ENCODE results near the gene JAK1.

DNA sequence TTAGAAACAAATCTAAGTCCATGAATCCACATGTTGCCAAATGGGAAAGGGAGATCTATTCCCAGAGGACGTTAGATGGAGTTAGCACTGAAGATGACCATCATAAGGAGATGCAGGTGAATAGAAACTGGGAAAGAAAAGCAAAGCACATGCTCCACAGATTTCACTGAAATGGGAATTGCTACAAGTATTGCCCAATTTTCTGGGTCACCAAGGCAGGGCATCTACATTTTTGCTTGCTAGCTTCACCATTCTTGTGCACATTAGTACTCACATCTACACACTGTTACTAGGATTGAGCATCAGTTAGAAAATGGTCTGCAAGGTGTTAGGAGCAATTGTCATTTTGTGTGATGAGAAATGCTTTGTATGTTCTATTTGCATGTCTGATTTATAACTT, 99.1 kb downstream of the JAK1 start:
- TF ChIP-seq, protein P1, sequence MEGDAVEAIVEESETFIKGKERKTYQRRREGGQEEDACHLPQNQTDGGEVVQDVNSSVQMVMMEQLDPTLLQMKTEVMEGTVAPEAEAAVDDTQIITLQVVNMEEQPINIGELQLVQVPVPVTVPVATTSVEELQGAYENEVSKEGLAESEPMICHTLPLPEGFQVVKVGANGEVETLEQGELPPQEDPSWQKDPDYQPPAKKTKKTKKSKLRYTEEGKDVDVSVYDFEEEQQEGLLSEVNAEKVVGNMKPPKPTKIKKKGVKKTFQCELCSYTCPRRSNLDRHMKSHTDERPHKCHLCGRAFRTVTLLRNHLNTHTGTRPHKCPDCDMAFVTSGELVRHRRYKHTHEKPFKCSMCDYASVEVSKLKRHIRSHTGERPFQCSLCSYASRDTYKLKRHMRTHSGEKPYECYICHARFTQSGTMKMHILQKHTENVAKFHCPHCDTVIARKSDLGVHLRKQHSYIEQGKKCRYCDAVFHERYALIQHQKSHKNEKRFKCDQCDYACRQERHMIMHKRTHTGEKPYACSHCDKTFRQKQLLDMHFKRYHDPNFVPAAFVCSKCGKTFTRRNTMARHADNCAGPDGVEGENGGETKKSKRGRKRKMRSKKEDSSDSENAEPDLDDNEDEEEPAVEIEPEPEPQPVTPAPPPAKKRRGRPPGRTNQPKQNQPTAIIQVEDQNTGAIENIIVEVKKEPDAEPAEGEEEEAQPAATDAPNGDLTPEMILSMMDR (conservative IDR thresholded peaks at IDR 0.05; ENCODE audit: low read depth, low read length), result no peak
- TF ChIP-seq EZH2 (IDR thresholded peaks at IDR 0.05; ENCODE audit: low read length, unreplicated experiment), result no peak
- TF ChIP-seq EZH2phosphoT487 (IDR thresholded peaks at IDR 0.05; ENCODE audit: borderline replicate concordance, low read length), result no peak

Measured in PC-3 (cell line).